Type B pancreatic cell (in vitro differentiated cells): Measurements from ENCODE around the gene GCK. TPM values are rescaled to one million over a fixed set of nuclear protein-coding genes. Genes with fewer than 3 reads are reported as not detected.

Experiments used
- DNase-seq: peaks from one replicate; pipeline ENCODE4 v3.0.0; 2021; ENCODE audit warnings: mixed read lengths; ENCODE audit not compliant: unreplicated experiment; ENCODE audit errors: extremely low spot score
- H3K27ac Mint-ChIP-seq: 2 replicates; pipeline ENCODE4 v1.8.0; 2021; ENCODE audit warnings: mild to moderate bottlenecking, mixed read lengths
- H3K27me3 Mint-ChIP-seq: 2 replicates; pipeline ENCODE4 v1.8.0; 2021; ENCODE audit warnings: mixed read lengths
- H3K36me3 Mint-ChIP-seq: 2 replicates; pipeline ENCODE4 v1.8.0; 2021; ENCODE audit warnings: mixed read lengths
- H3K4me1 Mint-ChIP-seq: one replicate; pipeline ENCODE4 v1.8.0; 2021; ENCODE audit warnings: mixed read lengths; ENCODE audit not compliant: unreplicated experiment
- H3K4me3 Mint-ChIP-seq: 2 replicates; pipeline ENCODE4 v1.8.0; 2021; ENCODE audit warnings: mild to moderate bottlenecking, mixed read lengths
- H3K9me3 Mint-ChIP-seq: 2 replicates; pipeline ENCODE4 v1.8.0; 2021; ENCODE audit warnings: mixed read lengths
- total RNA-seq: library from RNA; stranded (reverse); gene quantifications from 2 replicates; pipeline ENCODE4 v1.2.1, GENCODE V29; 2021; ENCODE audit warnings: low replicate concordance
- TF ChIP-seq, protein P1 (sequence below): fragments of 200-600 bp; sonication (generic); conservative IDR thresholded peaks from 2 replicates; pipeline ENCODE4 v1.5.0; 2021; ENCODE audit warnings: antibody characterized with exemption, mild to moderate bottlenecking

The GCK gene
- total RNA-seq, 1 donor from 2014 or later, result 5.6 TPM

DNA sequence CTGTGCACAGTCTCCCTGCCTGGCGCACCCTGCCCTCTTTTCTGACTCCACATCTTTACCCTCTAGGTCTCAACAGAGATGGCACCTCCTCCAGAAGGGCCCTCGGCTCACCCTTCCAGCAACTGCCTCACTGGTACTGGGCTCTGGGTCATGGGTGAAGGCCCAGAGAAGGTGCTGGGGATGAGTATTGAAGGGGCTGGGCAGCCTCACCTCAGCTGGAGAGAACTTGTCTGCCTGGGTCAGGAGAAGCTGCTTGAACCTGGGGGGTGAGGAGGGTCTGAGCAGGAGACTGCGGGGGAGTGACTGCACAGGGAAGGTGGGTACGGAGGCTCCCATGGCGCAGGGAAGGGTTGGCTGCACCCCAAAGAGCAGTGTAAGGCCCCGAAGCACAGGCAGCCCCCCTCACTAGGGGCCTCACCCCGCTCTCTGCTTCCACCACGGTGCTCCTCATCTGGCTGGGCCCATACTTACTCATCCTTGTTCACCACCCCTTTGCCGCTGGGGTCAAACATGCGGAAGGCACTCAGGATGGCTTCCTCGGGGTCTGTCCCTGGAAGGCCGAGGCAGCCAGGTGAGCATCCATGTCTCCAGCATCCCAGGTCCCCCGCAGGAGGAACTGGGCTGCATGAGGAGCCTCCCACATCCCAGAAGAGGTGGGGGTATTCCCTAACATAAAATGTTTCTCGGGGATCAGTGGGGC, 49.8 kb downstream of the GCK start:
- TF ChIP-seq, protein P1, sequence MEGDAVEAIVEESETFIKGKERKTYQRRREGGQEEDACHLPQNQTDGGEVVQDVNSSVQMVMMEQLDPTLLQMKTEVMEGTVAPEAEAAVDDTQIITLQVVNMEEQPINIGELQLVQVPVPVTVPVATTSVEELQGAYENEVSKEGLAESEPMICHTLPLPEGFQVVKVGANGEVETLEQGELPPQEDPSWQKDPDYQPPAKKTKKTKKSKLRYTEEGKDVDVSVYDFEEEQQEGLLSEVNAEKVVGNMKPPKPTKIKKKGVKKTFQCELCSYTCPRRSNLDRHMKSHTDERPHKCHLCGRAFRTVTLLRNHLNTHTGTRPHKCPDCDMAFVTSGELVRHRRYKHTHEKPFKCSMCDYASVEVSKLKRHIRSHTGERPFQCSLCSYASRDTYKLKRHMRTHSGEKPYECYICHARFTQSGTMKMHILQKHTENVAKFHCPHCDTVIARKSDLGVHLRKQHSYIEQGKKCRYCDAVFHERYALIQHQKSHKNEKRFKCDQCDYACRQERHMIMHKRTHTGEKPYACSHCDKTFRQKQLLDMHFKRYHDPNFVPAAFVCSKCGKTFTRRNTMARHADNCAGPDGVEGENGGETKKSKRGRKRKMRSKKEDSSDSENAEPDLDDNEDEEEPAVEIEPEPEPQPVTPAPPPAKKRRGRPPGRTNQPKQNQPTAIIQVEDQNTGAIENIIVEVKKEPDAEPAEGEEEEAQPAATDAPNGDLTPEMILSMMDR, result no peak
- Mint-ChIP-seq H3K4me1 (no peaks in the 10 kb centered on the region), H3K27me3 (peaks cover 9% of the 10 kb centered on the region), H3K4me3 (no peak overlapping the region), H3K27ac (no peak overlapping the region), H3K9me3 (no peaks in the 10 kb centered on the region), H3K36me3 (no peaks in the 10 kb centered on the region)
- DNase-seq, result no peak

- H3K4me3 Mint-ChIP-seq, result no peak overlapping the region
- H3K4me1 Mint-ChIP-seq, result no peaks in the 10 kb centered on the region
- H3K27ac Mint-ChIP-seq, result no peak overlapping the region
- peaks cover 5% of the 10 kb centered on the region for H3K27me3 Mint-ChIP-seq
- TF ChIP-seq, protein P1, result no peak
- no peaks in the 10 kb centered on the region for H3K9me3 Mint-ChIP-seq
- no peaks in the 10 kb centered on the region for H3K36me3 Mint-ChIP-seq
- DNase-seq, result no peak
Measured at GRCh38 chr7:44138698-44139097, 50.5 kb downstream of the GCK start.

DNA sequence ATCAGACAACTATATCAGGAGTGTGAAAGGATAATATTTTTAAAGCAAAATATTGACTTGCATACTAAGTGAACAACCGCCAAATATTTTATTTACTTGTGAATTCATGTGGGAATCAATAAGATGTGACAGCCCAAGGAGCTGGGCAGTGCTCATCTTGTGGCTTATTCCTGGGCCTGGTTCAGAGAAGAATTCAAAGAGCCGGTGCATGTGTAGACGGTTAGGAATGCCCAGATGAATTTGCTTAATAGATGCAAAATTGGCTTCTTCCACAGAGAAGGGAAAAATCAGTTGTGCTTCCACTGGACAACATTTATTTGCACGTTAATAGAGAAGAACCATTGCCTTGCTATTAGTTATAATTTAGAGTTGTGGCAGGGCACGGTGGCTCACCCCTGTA, 52.5 kb downstream of the GCK start:
- H3K36me3 Mint-ChIP-seq, result no peaks in the 10 kb centered on the region
- H3K4me3 Mint-ChIP-seq, result no peak overlapping the region
- H3K4me1 Mint-ChIP-seq, result peaks cover 6% of the 10 kb centered on the region
- no peaks in the 10 kb centered on the region for H3K9me3 Mint-ChIP-seq
- DNase-seq, result no peak
- no peaks in the 10 kb centered on the region for H3K27me3 Mint-ChIP-seq
- no peak overlapping the region for H3K27ac Mint-ChIP-seq
- TF ChIP-seq, protein P1, result no peak

- TF ChIP-seq, protein P1, result no peak
- H3K4me3 Mint-ChIP-seq, result no peak overlapping the region
- no peaks in the 10 kb centered on the region for H3K27me3 Mint-ChIP-seq
- no peaks in the 10 kb centered on the region for H3K9me3 Mint-ChIP-seq
- H3K27ac Mint-ChIP-seq, result no peak overlapping the region
- H3K36me3 Mint-ChIP-seq, result no peaks in the 10 kb centered on the region
- DNase-seq, result no peak
- peaks cover 12% of the 10 kb centered on the region for H3K4me1 Mint-ChIP-seq
Measured at GRCh38 chr7:44134943-44135628, 54.2 kb downstream of the GCK start.

DNA sequence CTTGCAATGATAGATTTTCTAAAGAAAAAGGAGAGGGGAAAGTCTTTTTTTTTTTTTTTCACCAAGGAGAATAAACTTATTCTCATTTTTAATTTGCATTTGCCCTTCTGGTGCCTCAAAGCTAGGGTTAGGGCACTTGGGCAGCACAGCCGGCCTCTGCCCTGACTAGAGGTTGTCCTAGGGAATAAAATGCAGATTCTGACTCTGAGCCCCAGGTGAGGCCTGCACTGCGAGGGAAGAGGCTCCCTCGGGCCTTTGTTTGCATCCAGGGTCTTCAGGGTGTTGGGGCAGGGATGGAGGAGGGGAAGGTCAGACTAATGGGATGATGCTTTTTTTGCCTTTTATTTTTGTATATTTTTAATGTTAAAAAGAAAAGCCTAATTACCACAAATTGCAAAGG, 55.9 kb downstream of the GCK start:
- H3K27ac Mint-ChIP-seq, result no peak overlapping the region
- no peak for DNase-seq
- H3K9me3 Mint-ChIP-seq, result no peaks in the 10 kb centered on the region
- no peaks in the 10 kb centered on the region for H3K36me3 Mint-ChIP-seq
- H3K4me1 Mint-ChIP-seq, result peaks cover 12% of the 10 kb centered on the region
- TF ChIP-seq, protein P1, result no peak
- H3K4me3 Mint-ChIP-seq, result no peak overlapping the region
- no peaks in the 10 kb centered on the region for H3K27me3 Mint-ChIP-seq
